ENCODE measurements around the gene NINJ1.

DNA sequence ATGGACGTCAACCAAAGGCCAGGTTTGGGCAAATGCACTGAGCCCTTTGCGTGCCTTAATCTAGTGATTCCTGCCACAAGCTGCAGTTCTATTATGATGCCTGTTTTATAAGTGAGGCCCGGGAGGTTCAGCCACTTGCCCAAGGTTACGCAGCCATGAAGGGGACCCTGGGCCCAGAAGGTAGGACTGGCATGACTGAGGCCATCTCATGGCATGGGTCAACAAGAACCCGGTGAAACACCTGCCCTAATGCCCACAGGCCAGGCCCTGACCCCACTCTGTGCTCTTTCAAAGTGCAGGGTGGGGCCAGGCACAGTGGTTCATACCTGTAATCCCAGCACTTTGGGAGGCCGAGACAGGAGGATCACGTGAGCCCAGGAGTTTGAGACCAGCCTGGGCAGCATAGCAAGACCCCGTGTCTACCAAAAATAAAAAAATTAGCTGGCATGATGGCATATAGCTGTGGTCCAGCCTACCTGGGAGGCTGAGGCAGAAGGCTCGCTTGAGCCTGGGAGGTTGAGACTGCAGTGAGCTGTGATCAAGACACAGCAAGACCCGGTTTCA is 8.6 kb downstream of the NINJ1 start:
- TF ChIP-seq POLR2AphosphoS5 (IDR thresholded peaks at IDR 0.05; ENCODE audit: low read depth, low read length) (no peak), TAF1 (IDR thresholded peaks at IDR 0.05; ENCODE audit: borderline replicate concordance, insufficient read depth, low read length) (no peak)
- TF ChIP-seq, protein P1, sequence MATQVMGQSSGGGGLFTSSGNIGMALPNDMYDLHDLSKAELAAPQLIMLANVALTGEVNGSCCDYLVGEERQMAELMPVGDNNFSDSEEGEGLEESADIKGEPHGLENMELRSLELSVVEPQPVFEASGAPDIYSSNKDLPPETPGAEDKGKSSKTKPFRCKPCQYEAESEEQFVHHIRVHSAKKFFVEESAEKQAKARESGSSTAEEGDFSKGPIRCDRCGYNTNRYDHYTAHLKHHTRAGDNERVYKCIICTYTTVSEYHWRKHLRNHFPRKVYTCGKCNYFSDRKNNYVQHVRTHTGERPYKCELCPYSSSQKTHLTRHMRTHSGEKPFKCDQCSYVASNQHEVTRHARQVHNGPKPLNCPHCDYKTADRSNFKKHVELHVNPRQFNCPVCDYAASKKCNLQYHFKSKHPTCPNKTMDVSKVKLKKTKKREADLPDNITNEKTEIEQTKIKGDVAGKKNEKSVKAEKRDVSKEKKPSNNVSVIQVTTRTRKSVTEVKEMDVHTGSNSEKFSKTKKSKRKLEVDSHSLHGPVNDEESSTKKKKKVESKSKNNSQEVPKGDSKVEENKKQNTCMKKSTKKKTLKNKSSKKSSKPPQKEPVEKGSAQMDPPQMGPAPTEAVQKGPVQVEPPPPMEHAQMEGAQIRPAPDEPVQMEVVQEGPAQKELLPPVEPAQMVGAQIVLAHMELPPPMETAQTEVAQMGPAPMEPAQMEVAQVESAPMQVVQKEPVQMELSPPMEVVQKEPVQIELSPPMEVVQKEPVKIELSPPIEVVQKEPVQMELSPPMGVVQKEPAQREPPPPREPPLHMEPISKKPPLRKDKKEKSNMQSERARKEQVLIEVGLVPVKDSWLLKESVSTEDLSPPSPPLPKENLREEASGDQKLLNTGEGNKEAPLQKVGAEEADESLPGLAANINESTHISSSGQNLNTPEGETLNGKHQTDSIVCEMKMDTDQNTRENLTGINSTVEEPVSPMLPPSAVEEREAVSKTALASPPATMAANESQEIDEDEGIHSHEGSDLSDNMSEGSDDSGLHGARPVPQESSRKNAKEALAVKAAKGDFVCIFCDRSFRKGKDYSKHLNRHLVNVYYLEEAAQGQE (IDR thresholded peaks at IDR 0.05; ENCODE audit: insufficient read depth in 1 of 2, low read depth in 2 of 2, low read length in 2 of 2) = no peak
